WERI-Rb-1 (cell line): ENCODE results near the gene NCOR2.

Experiments used
- DNase-seq: peaks from one replicate; pipeline ENCODE4 v3.0.0-alpha.2; 2020
- H3K27ac ChIP-seq: fragments of 250-450 bp; sonication (Bioruptor Pico); 2 replicates; pipeline ENCODE4 v1.5.1; 2020; ENCODE audit warnings: mild to moderate bottlenecking, moderate library complexity
- H3K27me3 ChIP-seq: fragments of 250-450 bp; sonication (Bioruptor Pico); 2 replicates; pipeline ENCODE4 v1.5.1; 2021; ENCODE audit warnings: mild to moderate bottlenecking, low read depth, moderate library complexity; ENCODE audit not compliant: insufficient read depth, severe bottlenecking
- H3K36me3 ChIP-seq: fragments of 250-450 bp; sonication (Bioruptor Pico); 2 replicates; pipeline ENCODE4 v1.5.1; 2020; ENCODE audit warnings: mild to moderate bottlenecking, moderate library complexity
- H3K4me3 ChIP-seq: 2 replicates; pipeline ENCODE4 v1.5.1; 2011; ENCODE audit warnings: low read depth, mild to moderate bottlenecking, control low read depth, low read length
- H3K9me3 ChIP-seq: fragments of 250-450 bp; sonication (Bioruptor Pico); 2 replicates; pipeline ENCODE4 v1.5.1; 2021; ENCODE audit warnings: mild to moderate bottlenecking, moderate library complexity; ENCODE audit not compliant: severe bottlenecking
- TF ChIP-seq, protein P1 (sequence below): IDR thresholded peaks from 2 replicates; pipeline ENCODE4 v1.5.1; 2011; ENCODE audit warnings: low read depth, mild to moderate bottlenecking, control low read depth, inconsistent platforms, low read length

Gene NCOR2

GRCh38 chr12:124569375-124570148, 2.1 kb upstream of the NCOR2 start:
- Histone ChIP-seq H3K36me3 (no peaks in the 10 kb centered on the region), H3K27ac (peak overlapping the region; percentile 96), H3K4me3 (no peak overlapping the region), H3K9me3 (no peaks in the 10 kb centered on the region), H3K27me3 (no peaks in the 10 kb centered on the region)
- DNase-seq, result no peak
- TF ChIP-seq, protein P1, sequence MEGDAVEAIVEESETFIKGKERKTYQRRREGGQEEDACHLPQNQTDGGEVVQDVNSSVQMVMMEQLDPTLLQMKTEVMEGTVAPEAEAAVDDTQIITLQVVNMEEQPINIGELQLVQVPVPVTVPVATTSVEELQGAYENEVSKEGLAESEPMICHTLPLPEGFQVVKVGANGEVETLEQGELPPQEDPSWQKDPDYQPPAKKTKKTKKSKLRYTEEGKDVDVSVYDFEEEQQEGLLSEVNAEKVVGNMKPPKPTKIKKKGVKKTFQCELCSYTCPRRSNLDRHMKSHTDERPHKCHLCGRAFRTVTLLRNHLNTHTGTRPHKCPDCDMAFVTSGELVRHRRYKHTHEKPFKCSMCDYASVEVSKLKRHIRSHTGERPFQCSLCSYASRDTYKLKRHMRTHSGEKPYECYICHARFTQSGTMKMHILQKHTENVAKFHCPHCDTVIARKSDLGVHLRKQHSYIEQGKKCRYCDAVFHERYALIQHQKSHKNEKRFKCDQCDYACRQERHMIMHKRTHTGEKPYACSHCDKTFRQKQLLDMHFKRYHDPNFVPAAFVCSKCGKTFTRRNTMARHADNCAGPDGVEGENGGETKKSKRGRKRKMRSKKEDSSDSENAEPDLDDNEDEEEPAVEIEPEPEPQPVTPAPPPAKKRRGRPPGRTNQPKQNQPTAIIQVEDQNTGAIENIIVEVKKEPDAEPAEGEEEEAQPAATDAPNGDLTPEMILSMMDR, result no peak

GRCh38 chr12:124568431-124569374, 1.3 kb upstream of the NCOR2 start:
- TF ChIP-seq, protein P1, result peak; percentile 53
- peak overlapping the region; percentile 67 for H3K4me3 ChIP-seq
- DNase-seq, result peak; percentile 86

GRCh38 chr12:124567673-124568373, 411 bp upstream of the NCOR2 start:
- H3K27me3 ChIP-seq, result no peaks in the 10 kb centered on the region
- TF ChIP-seq, protein P1, result no peak
- peaks cover 13% of the 10 kb centered on the region for H3K36me3 ChIP-seq
- H3K27ac ChIP-seq, result peak overlapping the region; percentile 96
- peak; percentile 88 for DNase-seq
- no peaks in the 10 kb centered on the region for H3K9me3 ChIP-seq
- H3K4me3 ChIP-seq, result peak overlapping the region; percentile 67

More at GRCh38 chr12:124568431-124569374, 1.3 kb upstream of the NCOR2 start:
- Histone ChIP-seq H3K9me3 (no peaks in the 10 kb centered on the region), H3K27ac (peak overlapping the region; percentile 96), H3K27me3 (no peaks in the 10 kb centered on the region), H3K36me3 (peaks cover 4% of the 10 kb centered on the region)

DNA sequence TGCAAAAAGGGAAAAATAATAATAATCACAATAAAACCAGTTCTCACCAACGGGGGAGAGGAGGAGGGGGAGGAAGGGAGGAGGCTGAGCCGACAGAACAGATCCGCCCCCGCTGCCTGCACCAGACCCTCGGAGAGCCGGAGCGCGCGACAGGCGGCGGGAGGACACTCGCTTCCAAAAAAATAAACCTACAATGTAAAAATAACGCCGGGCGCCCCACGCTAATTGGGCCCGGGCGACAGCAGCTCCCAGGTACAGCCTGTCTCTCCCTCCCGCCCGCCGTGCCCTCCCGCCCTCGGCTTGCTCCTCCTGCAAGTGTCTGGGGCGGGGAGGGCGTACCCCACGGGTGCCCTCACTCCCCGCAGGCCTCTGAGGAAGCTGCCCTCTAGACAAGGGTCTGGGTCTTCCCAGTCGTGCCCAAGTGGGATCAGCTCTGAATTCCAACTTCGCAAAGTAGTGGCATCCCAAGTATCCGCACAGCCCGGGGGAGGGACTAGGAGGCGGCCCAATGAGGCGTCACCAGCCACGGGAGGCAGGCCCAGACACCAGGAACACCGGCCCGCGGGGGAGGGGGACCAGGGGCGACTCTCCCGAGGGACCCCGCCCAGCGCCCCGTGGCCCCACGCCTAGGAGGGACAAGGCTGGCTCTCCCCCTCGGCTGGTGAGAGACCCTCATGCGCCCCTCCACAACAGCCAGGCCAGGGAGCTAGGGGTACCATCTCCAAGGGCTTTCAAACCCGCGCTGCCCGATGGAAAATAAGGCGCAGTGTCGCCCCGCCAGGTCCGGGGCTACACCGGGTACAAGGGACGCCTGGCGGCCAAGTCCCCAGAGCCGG, 1.0 kb downstream of the NCOR2 start:
- no peaks in the 10 kb centered on the region for H3K9me3 ChIP-seq
- TF ChIP-seq, protein P1, result 0 out of 2 replicates have a peak, but pooled peaks have one; percentile 15
- peak overlapping the region; percentile 94 for H3K4me3 ChIP-seq
- peak overlapping the region; percentile 95 for H3K27ac ChIP-seq
- peak; percentile 91 for DNase-seq
- peaks cover 17% of the 10 kb centered on the region for H3K36me3 ChIP-seq
- H3K27me3 ChIP-seq, result no peaks in the 10 kb centered on the region

GRCh38 chr12:124565656-124566160, 1.7 kb downstream of the NCOR2 start:
- H3K27ac ChIP-seq, result peak overlapping the region; percentile 95
- H3K36me3 ChIP-seq, result peaks cover 19% of the 10 kb centered on the region
- no peak for DNase-seq
- peak overlapping the region; percentile 94 for H3K4me3 ChIP-seq
- no peaks in the 10 kb centered on the region for H3K27me3 ChIP-seq
- TF ChIP-seq, protein P1, result no peak
- no peaks in the 10 kb centered on the region for H3K9me3 ChIP-seq
